Esophagus (tissue), 2 donors: Measurements from ENCODE around the gene NAA50. TPM values are rescaled to one million over a fixed set of nuclear protein-coding genes. Genes with fewer than 3 reads are reported as not detected.

Experiments used
- H3K27ac ChIP-seq, 2 donors: one replicate each; pipeline ENCODE4 v1.5.1; 2013; ENCODE audit warnings: low read depth in 2 of 2, mild to moderate bottlenecking in 2 of 2, inconsistent platforms in 1 of 2, low read length in 1 of 2, moderate library complexity in 1 of 2
- H3K27me3 ChIP-seq, 2 donors: one replicate each; pipeline ENCODE4 v1.6.1; 2013; ENCODE audit warnings: low read length in 2 of 2, control low read depth in 1 of 2, mild to moderate bottlenecking in 1 of 2; ENCODE audit not compliant: insufficient read depth in 2 of 2, control insufficient read depth in 1 of 2
- H3K36me3 ChIP-seq, 2 donors: one replicate each; pipeline ENCODE4 v1.6.1; 2013; ENCODE audit warnings: low read length in 1 of 2; ENCODE audit not compliant: control insufficient read depth in 2 of 2, insufficient read depth in 2 of 2
- H3K4me1 ChIP-seq, 2 donors: one replicate each; pipeline ENCODE4 v1.6.1; 2013; ENCODE audit warnings: low read length in 1 of 2; ENCODE audit not compliant: control insufficient read depth in 2 of 2, insufficient read depth in 2 of 2
- H3K4me3 ChIP-seq, 2 donors: one replicate each; pipeline ENCODE4 v1.5.1; 2013; ENCODE audit warnings: low read length in 2 of 2, mild to moderate bottlenecking in 2 of 2, low read depth in 1 of 2, moderate library complexity in 1 of 2
- H3K9me3 ChIP-seq, 2 donors: one replicate each; pipeline ENCODE4 v1.6.1; 2013; ENCODE audit warnings: mild to moderate bottlenecking in 2 of 2, low read depth in 1 of 2, low read length in 1 of 2, moderate library complexity in 1 of 2; ENCODE audit not compliant: control insufficient read depth in 2 of 2, insufficient read depth in 1 of 2
- WGBS, 2 donors: extraction: QIAGEN DNeasy Blood & Tissue Kit; methylation state at CpG; one replicate each; pipeline ENCODE4 v1.1.7; 2013; 5-methylcytosine and 5-hydroxymethylcytosine counted together
- polyA plus RNA-seq, 2 donors: library from polyadenylated mRNA; stranded (reverse); fragments of 200-250 nt; gene quantifications; one replicate each; pipeline ENCODE4 v1.2.3, GENCODE V29; 2013
- donor health status: healthy with polysubstance abuse.
- donor health status: Bipolar disorder and iron deficiency.

NAA50 gene
- polyA plus RNA-seq, 2 donors, result 24.7 to 69.7 TPM

GRCh38 chr3:113769551-113769950 is 23.5 kb upstream of the NAA50 start:
- Histone ChIP-seq H3K27me3 (no peaks in the 10 kb centered on the region), H3K27ac (no peak overlapping the region), H3K4me1 (no peaks in the 10 kb centered on the region), H3K4me3 (no peak overlapping the region), H3K36me3 (no peaks in the 10 kb centered on the region), H3K9me3 (no peaks in the 10 kb centered on the region)

GRCh38 chr3:113764698-113765097 is 18.6 kb upstream of the NAA50 start:
- Histone ChIP-seq H3K4me1 (no peaks in the 10 kb centered on the region), H3K27ac (no peak overlapping the region), H3K9me3 (no peaks in the 10 kb centered on the region), H3K4me3 (no peak overlapping the region), H3K27me3 (no peaks in the 10 kb centered on the region), H3K36me3 (no peaks in the 10 kb centered on the region)
- 91 to 97% methylated on average over 2 of the region's 2 CpGs for WGBS, 2 donors

- 98 to 100% methylated on average over 1 of the region's 1 CpG for WGBS, 2 donors
- Histone ChIP-seq H3K9me3 (no peaks in the 10 kb centered on the region), H3K4me3 (no peak overlapping the region), H3K36me3 (no peaks in the 10 kb centered on the region), H3K4me1 (no peaks in the 10 kb centered on the region), H3K27ac (no peak overlapping the region), H3K27me3 (no peaks in the 10 kb centered on the region)
Observed at GRCh38 chr3:113758389-113759024, 12.5 kb upstream of the NAA50 start.

GRCh38 chr3:113754494-113755159 is 8.6 kb upstream of the NAA50 start:
- no peaks in the 10 kb centered on the region for H3K36me3 ChIP-seq
- H3K4me1 ChIP-seq, result no peaks in the 10 kb centered on the region
- WGBS, 2 donors, result 80 to 82% methylated on average over 5 of the region's 5 CpGs
- no peaks in the 10 kb centered on the region for H3K9me3 ChIP-seq
- H3K27me3 ChIP-seq, result no peaks in the 10 kb centered on the region
- H3K27ac ChIP-seq, result peak overlapping the region in 1 of 2 donors; percentile 22
- no peak overlapping the region for H3K4me3 ChIP-seq

- H3K9me3 ChIP-seq, result no peaks in the 10 kb centered on the region
- no peak overlapping the region for H3K27ac ChIP-seq
- no peaks in the 10 kb centered on the region for H3K36me3 ChIP-seq
- 72 to 76% methylated on average over 4 of the region's 4 CpGs for WGBS, 2 donors
- H3K27me3 ChIP-seq, result no peaks in the 10 kb centered on the region
- no peak overlapping the region for H3K4me3 ChIP-seq
- no peaks in the 10 kb centered on the region for H3K4me1 ChIP-seq
Observed at GRCh38 chr3:113753376-113753985, 7.4 kb upstream of the NAA50 start.

- no peaks in the 10 kb centered on the region for H3K4me1 ChIP-seq
- no peaks in the 10 kb centered on the region for H3K27me3 ChIP-seq
- no peaks in the 10 kb centered on the region for H3K9me3 ChIP-seq
- H3K27ac ChIP-seq, result no peak overlapping the region
- H3K36me3 ChIP-seq, result no peaks in the 10 kb centered on the region
- no peak overlapping the region for H3K4me3 ChIP-seq
Observed at GRCh38 chr3:113751141-113751540, 5.1 kb upstream of the NAA50 start.

GRCh38 chr3:113747283-113748046 is 1.4 kb upstream of the NAA50 start:
- Histone ChIP-seq H3K4me1 (peaks cover 0 to 4% of the 10 kb centered on the region in 2 donors), H3K27ac (peak overlapping the region; percentile 99), H3K36me3 (no peaks in the 10 kb centered on the region), H3K27me3 (no peaks in the 10 kb centered on the region), H3K4me3 (peak overlapping the region; percentile 89 to 97), H3K9me3 (no peaks in the 10 kb centered on the region)
- WGBS, 2 donors, result 1 to 2% methylated on average over 18 of the region's 18 CpGs

- Histone ChIP-seq H3K27me3 (no peaks in the 10 kb centered on the region), H3K9me3 (no peaks in the 10 kb centered on the region), H3K27ac (peak within 1 kb of the TSS; percentile 99), H3K4me3 (peak within 1 kb of the TSS; percentile 89 to 97), H3K4me1 (peaks cover 0 to 4% of the 10 kb centered on the region in 2 donors), H3K36me3 (no peaks in the 10 kb centered on the region)
- WGBS, 2 donors, result 0% methylated on average over 34 of the region's 34 CpGs
Observed at GRCh38 chr3:113746548-113747282, 666 bp upstream of the NAA50 start, which contains the start of gene ATP6V1A. ATP6V1A (plus strand) TSS chr3:113747035; CDS start chr3:113778754, 31,719 bp downstream.
